Fibroblast of upper back skin (primary cell): ENCODE measurements around the gene ZC3HAV1.
"Not testable (repeated sequence)": the region's sequence is repeated elsewhere in the genome, so short reads cannot be mapped to it uniquely, and the experiment has no call there.

Source experiments
- DNase-seq: peaks from one replicate; pipeline ENCODE4 v3.0.0-alpha.2; 2013

ZC3HAV1 gene

GRCh38 chr7:139112316-139112715 lies 2.8 kb upstream of the ZC3HAV1 start:
- no peak for DNase-seq

- no peak for DNase-seq
Observed at GRCh38 chr7:139111811-139112301, 2.3 kb upstream of the ZC3HAV1 start.

- DNase-seq = no peak
Observed at GRCh38 chr7:139111147-139111546, 1.6 kb upstream of the ZC3HAV1 start.

- DNase-seq = no peak
Observed at GRCh38 chr7:139109983-139110411, 477 bp upstream of the ZC3HAV1 start.

GRCh38 chr7:139108266-139109187 lies 993 bp downstream of the ZC3HAV1 start:
- peak; percentile 9 for DNase-seq

GRCh38 chr7:139106959-139107358 lies 2.6 kb downstream of the ZC3HAV1 start:
- DNase-seq = no peak

GRCh38 chr7:139106227-139106626 lies 3.3 kb downstream of the ZC3HAV1 start:
- not testable (repeated sequence) for DNase-seq

- DNase-seq = no peak
Observed at GRCh38 chr7:139105484-139105883, 4.0 kb downstream of the ZC3HAV1 start.

GRCh38 chr7:139104091-139104450 lies 5.4 kb downstream of the ZC3HAV1 start:
- no peak for DNase-seq

GRCh38 chr7:139103057-139103815 lies 6.3 kb downstream of the ZC3HAV1 start:
- DNase-seq = no peak

GRCh38 chr7:139101637-139102158 lies 7.8 kb downstream of the ZC3HAV1 start:
- DNase-seq = not testable (repeated sequence)

GRCh38 chr7:139099172-139099947 lies 10.2 kb downstream of the ZC3HAV1 start:
- DNase-seq = no peak

GRCh38 chr7:139095194-139095659 lies 14.3 kb downstream of the ZC3HAV1 start:
- DNase-seq = no peak

- no peak for DNase-seq
Observed at GRCh38 chr7:139094596-139094995, 14.9 kb downstream of the ZC3HAV1 start.

GRCh38 chr7:139094030-139094429 lies 15.5 kb downstream of the ZC3HAV1 start:
- no peak for DNase-seq

- not testable (repeated sequence) for DNase-seq
Observed at GRCh38 chr7:139093512-139093911, 16.0 kb downstream of the ZC3HAV1 start.

GRCh38 chr7:139092090-139092796 lies 17.3 kb downstream of the ZC3HAV1 start:
- DNase-seq = no peak

GRCh38 chr7:139091677-139091996 lies 17.9 kb downstream of the ZC3HAV1 start:
- DNase-seq = no peak

- no peak for DNase-seq
Observed at GRCh38 chr7:139089118-139089517, 20.4 kb downstream of the ZC3HAV1 start.

- DNase-seq = no peak
Observed at GRCh38 chr7:139088268-139088667, 21.3 kb downstream of the ZC3HAV1 start.

GRCh38 chr7:139087212-139087611 lies 22.3 kb downstream of the ZC3HAV1 start:
- no peak for DNase-seq

GRCh38 chr7:139086454-139086853 lies 23.1 kb downstream of the ZC3HAV1 start:
- no peak for DNase-seq
